LNCaP clone FGC (cell line): ENCODE measurements around the gene GNAS.

Experiments
- DNase-seq: peaks from one replicate; pipeline ENCODE4 v3.0.0-alpha.2; 2011; ENCODE audit warnings: low read depth
- H3K4me3 ChIP-seq: 2 replicates; pipeline ENCODE4 v1.5.1; 2011; ENCODE audit warnings: mild to moderate bottlenecking, low read depth, low read length, control low read depth
- CTCF ChIP-seq: IDR thresholded peaks from 2 replicates; pipeline ENCODE4 v1.5.1; 2012; ENCODE audit warnings: mild to moderate bottlenecking; ENCODE audit not compliant: control insufficient read depth, insufficient read depth; ENCODE audit errors: extremely low read depth

The GNAS gene

GRCh38 chr20:58891086-58891717 lies 38.7 kb downstream of the GNAS start:
- DNase-seq, result no peak
- no peak for TF ChIP-seq CTCF
- peak overlapping the region; percentile 89 for H3K4me3 ChIP-seq

DNA sequence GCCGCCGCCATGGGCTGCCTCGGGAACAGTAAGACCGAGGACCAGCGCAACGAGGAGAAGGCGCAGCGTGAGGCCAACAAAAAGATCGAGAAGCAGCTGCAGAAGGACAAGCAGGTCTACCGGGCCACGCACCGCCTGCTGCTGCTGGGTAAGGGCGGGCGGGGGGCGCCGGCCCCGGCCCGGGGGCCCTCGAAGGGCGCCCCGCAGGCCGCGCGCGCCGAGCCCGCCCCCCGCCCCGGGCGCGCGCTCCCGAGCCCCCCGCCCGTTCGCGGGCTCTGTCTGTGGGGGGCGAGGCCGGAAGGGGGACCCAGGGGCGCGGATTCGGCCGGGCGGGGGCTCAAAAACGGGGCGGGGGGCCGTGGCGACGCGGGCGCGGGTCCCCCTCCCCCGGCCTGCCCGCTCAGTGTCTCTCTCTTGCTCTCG lies 39.2 kb downstream of the GNAS start:
- TF ChIP-seq CTCF, result no peak
- no peak for DNase-seq
- peak overlapping the region; percentile 89 for H3K4me3 ChIP-seq

GRCh38 chr20:58892141-58892931 lies 39.8 kb downstream of the GNAS start:
- peak overlapping the region; percentile 89 for H3K4me3 ChIP-seq
- TF ChIP-seq CTCF, result peak; percentile 23
- DNase-seq, result no peak

GRCh38 chr20:58892932-58893224 lies 40.4 kb downstream of the GNAS start:
- no peak for TF ChIP-seq CTCF
- no peak for DNase-seq
- H3K4me3 ChIP-seq, result peak overlapping the region; percentile 89

- TF ChIP-seq CTCF, result no peak
- DNase-seq, result no peak
- peak overlapping the region; percentile 89 for H3K4me3 ChIP-seq
Measured at GRCh38 chr20:58893355-58894120, 41.0 kb downstream of the GNAS start.

- H3K4me3 ChIP-seq, result no peak overlapping the region
- TF ChIP-seq CTCF, result no peak
- no peak for DNase-seq
Measured at GRCh38 chr20:58894652-58895447, 42.3 kb downstream of the GNAS start.
